Measurements from ENCODE around the gene CKS1B. TPM values are rescaled to one million over a fixed set of nuclear protein-coding genes. Genes with fewer than 3 reads are reported as not detected.
A peak's percentile ranks its signal among the peaks of the same experiment; 100 is the strongest.

The CKS1B gene
- total and polyA plus RNA-seq, 9 of the 15 experiments (the other 6 are each of a cell fraction or from before 2014, with no cell fraction given), result 215 to 1,103 (median 460) TPM

DNA sequence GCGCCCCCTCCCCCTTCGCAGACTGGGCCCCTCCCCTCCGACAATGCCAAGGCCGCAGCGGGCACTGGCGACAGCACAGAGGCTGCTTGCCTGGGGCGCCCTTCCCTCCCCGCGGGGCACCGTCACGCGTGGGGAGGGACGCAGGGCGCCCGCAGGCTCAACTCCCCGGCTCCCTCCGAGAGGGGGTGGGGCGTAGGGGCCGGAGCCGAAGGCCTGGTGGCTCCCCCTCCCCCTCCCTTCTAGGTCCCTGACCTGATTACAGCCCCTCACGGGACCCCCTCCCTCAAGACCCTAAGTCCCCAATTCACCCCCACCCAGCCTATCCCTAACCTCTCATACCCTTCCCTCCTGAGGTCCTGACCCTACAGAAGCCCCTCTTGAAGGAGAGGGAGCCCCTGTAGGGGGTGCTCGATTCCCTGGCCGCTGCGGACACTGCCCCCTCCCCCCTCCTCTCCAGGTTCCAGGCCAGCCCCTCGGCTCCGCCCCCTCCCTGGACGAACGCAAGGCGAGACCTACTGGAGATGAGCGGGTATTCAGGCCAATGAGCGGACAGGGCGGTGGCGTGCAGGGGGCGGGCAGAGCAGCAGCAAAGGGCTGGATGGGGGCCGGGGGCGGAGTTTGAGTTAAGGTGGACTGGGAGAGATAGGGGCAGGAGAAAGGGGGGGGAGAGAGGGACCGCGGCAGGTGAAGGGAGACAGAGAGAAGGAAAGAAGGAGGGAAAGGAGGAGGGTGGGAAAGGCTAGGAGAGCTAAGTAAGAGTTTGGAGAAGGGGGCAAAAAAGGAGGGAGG, 27.4 kb downstream of the CKS1B start (continued):
- no peak for TF ChIP-seq ZNF311 (CRISPR knock-in tag; IDR thresholded peaks at IDR 0.05)
- TF ChIP-seq DACH1 (IDR thresholded peaks at IDR 0.05; ENCODE audit: partially characterized antibody), result no peak
- TF ChIP-seq ARID1B (IDR thresholded peaks at IDR 0.05), result peak; percentile 62
- TF ChIP-seq HOMEZ (CRISPR knock-in tag; IDR thresholded peaks at IDR 0.05), result no peak
- no peak for TF ChIP-seq ZNF184 (CRISPR knock-in tag; IDR thresholded peaks at IDR 0.05)
- peak; percentile 41; the same call in 1 of the 2 replicates for TF ChIP-seq PHF8 (IDR thresholded peaks at IDR 0.05; ENCODE audit: borderline replicate concordance, low read length)
- TF ChIP-seq SRSF1 (IDR thresholded peaks at IDR 0.05; ENCODE audit: low read depth, low read length), result no peak
- no peak for TF ChIP-seq SETDB1 (IDR thresholded peaks at IDR 0.05; ENCODE audit: low read length)
- peak; percentile 70; the same call in 1 of the 2 replicates for TF ChIP-seq LCOR (CRISPR knock-in tag; IDR thresholded peaks at IDR 0.05)
- TF ChIP-seq, protein P1, sequence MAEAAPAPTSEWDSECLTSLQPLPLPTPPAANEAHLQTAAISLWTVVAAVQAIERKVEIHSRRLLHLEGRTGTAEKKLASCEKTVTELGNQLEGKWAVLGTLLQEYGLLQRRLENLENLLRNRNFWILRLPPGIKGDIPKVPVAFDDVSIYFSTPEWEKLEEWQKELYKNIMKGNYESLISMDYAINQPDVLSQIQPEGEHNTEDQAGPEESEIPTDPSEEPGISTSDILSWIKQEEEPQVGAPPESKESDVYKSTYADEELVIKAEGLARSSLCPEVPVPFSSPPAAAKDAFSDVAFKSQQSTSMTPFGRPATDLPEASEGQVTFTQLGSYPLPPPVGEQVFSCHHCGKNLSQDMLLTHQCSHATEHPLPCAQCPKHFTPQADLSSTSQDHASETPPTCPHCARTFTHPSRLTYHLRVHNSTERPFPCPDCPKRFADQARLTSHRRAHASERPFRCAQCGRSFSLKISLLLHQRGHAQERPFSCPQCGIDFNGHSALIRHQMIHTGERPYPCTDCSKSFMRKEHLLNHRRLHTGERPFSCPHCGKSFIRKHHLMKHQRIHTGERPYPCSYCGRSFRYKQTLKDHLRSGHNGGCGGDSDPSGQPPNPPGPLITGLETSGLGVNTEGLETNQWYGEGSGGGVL (CRISPR knock-in tag; IDR thresholded peaks at IDR 0.05), result no peak
- no peak for TF ChIP-seq KLF16 (IDR thresholded peaks at IDR 0.05)
- TF ChIP-seq ZNF584 (CRISPR knock-in tag; IDR thresholded peaks at IDR 0.05; ENCODE audit: low read depth), result no peak
- TF ChIP-seq ZSCAN29 (IDR thresholded peaks at IDR 0.05), result no peak
- TF ChIP-seq BCLAF1 (IDR thresholded peaks at IDR 0.05; ENCODE audit: borderline replicate concordance in 1 of 2, control insufficient read depth in 1 of 2, low read depth in 2 of 2, low read length in 1 of 2), result no peak
- no peak for TF ChIP-seq CHD1 (IDR thresholded peaks at IDR 0.05; ENCODE audit: low read length)
- no peak for TF ChIP-seq NFIX (CRISPR knock-in tag; IDR thresholded peaks at IDR 0.05; ENCODE audit: low read depth)
- TF ChIP-seq KLF1 (tag; IDR thresholded peaks at IDR 0.05), result no peak
- TF ChIP-seq FOXA1 (IDR thresholded peaks at IDR 0.05; ENCODE audit: borderline replicate concordance), result no peak
- TF ChIP-seq POU5F1 (IDR thresholded peaks at IDR 0.05; ENCODE audit: borderline replicate concordance, low read depth, low read length, partially characterized antibody), result no peak
- no peak for TF ChIP-seq ZNF76 (CRISPR knock-in tag; IDR thresholded peaks at IDR 0.05; ENCODE audit: borderline replicate concordance)
- no peak for TF ChIP-seq RBM39 (optimal IDR thresholded peaks at IDR 0.05; ENCODE audit: low read depth, low read length)
- TF ChIP-seq NCOA1 (IDR thresholded peaks at IDR 0.05; ENCODE audit: low read depth), result no peak; the same call in 1 of the 2 replicates
- TF ChIP-seq CBX5 (IDR thresholded peaks at IDR 0.05; ENCODE audit: borderline replicate concordance, low read depth), result no peak
